Inferior parietal cortex (tissue), 1 donor: ENCODE data around the gene GRHL3.

Experiments
- DNase-seq: peaks from one replicate; pipeline ENCODE4 v3.0.0-alpha.2; 2016; ENCODE audit errors: extremely low spot score

Gene GRHL3

GRCh38 chr1:24293392-24294227 lies 25.5 kb upstream of the GRHL3 start:
- no peak for DNase-seq

- no peak for DNase-seq
Measured at GRCh38 chr1:24294228-24294672, 24.9 kb upstream of the GRHL3 start.

GRCh38 chr1:24294716-24295371 lies 24.3 kb upstream of the GRHL3 start:
- DNase-seq = no peak

- no peak for DNase-seq
Measured at GRCh38 chr1:24295535-24295934, 23.6 kb upstream of the GRHL3 start.

- no peak for DNase-seq
Measured at GRCh38 chr1:24297187-24297851, 21.8 kb upstream of the GRHL3 start.

- no peak for DNase-seq
Measured at GRCh38 chr1:24297852-24298232, 21.3 kb upstream of the GRHL3 start.

- no peak for DNase-seq
Measured at GRCh38 chr1:24298606-24299005, 20.6 kb upstream of the GRHL3 start.

- DNase-seq = no peak
Measured at GRCh38 chr1:24299901-24300300, 19.3 kb upstream of the GRHL3 start.

DNA sequence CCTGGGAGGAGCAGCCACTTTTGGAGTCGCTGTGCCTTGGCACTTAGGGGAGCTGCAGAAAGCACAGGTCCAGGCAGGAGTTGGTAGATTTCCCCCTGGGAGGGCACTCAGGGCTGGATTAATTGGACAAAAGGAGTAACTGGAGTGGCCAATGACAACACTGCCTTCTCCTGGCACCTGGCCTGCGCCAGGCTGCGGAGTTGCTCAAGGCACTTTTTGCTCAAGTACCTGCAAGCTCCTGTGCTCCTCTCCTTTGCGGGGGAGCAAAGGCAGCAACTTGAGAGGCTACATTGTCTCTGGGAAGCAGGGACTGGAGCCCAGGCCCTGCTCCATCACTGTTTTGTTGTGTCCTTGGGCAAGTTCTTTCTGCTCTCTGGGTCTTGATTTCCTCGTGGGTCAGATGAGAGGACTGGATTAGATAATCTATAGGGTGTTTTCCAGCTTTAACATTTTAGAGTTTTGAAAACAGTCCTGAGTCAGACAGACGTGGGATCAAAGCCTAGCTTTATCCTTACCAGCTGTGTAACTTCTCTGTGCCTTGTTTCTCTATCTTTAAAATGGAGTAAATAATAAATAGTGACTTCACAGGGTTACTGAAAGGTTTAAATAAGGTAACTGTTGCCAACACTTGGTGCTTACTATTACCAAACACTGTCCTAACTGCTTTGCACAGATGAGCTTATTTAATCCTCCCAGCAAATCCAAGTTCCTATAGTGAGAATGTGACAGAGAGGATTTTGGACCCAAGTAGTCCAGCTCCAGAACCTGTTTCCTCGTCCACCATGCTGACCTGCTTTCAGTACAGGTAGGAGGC lies 18.0 kb upstream of the GRHL3 start:
- no peak for DNase-seq

GRCh38 chr1:24301785-24302175 lies 17.4 kb upstream of the GRHL3 start:
- DNase-seq = no peak

DNA sequence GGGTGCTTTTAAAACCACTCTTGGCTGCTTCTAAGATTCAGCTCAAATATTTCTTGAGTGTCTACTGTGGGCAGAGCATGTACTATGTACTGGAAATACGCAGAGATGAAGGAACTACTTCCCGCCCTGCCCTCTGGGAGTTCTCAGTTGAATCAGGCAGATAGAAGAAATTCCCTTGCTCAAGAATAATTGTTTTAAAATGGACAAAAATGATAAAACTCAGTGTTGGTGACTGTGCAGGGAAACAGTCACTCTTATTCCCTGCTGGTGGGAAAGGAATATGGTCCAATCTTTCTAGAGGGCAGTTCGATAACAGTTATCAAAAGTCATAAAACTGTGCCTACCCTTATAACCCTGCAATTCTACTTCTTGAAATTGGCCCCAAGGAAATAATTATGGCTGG lies 16.9 kb upstream of the GRHL3 start:
- no peak for DNase-seq

- DNase-seq = no peak
Measured at GRCh38 chr1:24303600-24303999, 15.6 kb upstream of the GRHL3 start.

GRCh38 chr1:24304763-24305162 lies 14.4 kb upstream of the GRHL3 start:
- no peak for DNase-seq

DNA sequence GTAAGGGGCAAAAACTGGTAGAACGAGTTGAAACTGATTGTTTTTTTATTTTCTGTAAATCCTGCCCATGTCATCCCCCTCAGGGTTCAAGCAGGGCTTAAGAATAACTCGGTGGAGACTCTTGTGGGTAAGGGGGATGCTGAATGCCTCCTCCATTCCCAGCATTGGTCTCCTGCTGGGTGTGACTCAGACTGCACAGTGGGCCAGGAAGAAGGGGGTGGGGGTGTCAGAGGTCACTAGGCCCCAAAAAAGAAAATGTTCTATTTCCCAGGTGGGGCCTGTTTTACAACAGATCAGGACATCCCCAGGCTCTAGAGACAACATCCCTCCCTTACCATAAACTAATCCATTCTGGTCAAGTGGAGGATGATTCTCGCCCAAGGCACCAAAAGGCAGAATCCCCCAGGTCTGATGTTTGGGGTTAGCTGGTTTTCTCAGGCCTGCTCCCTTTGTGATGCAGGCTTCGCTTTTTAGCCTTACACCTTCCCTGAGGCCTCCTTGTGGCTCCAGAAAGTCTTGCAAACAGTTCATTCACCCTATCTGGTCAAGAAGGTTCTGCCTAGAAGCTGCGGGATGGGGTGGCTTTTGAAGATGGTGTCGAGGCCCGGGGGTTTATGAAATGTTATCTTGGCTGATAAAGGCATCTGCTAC lies 10.7 kb upstream of the GRHL3 start:
- no peak for DNase-seq

GRCh38 chr1:24309762-24310485 lies 9.2 kb upstream of the GRHL3 start:
- DNase-seq = no peak

GRCh38 chr1:24311234-24311633 lies 7.9 kb upstream of the GRHL3 start:
- DNase-seq = no peak

DNA sequence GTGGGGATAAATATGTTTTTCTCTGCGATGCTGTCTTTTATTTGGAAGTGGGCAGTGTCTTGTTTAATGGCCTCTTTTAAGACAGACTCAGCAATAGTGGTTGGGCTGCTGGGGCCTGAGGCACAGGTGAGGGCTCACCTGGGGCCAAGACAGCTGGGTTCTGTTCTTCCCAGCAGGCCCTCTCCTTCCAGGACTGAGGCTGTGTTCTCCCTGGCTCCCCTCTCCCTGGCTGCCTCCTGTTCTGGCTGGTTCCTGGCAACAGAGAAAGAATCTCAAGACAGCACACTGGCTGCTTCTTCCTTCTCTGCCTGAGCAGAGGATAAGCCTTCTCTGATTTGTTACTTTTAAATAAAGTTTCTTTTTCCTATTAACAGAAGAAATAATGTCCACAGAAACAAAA lies 7.4 kb upstream of the GRHL3 start:
- DNase-seq = no peak

DNA sequence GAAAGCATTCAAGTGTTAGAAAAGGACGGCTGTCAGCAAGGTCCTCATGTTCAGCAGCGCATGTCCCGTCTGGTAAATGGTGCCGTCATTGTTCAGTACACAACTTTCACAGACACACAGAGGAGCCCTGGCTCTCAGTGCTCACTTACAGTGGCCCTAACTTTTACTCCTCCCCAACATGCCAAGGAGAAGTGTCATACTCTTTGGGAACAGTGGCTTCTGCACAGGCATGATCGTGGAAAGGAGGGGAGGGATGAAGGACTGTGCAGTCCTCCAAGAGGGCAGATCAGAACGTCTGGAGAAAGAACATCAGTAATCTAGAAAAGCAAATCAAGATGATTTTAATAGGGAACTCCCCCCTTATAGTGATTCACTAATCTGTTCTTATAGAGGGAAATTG lies 3.8 kb upstream of the GRHL3 start:
- DNase-seq = no peak

DNA sequence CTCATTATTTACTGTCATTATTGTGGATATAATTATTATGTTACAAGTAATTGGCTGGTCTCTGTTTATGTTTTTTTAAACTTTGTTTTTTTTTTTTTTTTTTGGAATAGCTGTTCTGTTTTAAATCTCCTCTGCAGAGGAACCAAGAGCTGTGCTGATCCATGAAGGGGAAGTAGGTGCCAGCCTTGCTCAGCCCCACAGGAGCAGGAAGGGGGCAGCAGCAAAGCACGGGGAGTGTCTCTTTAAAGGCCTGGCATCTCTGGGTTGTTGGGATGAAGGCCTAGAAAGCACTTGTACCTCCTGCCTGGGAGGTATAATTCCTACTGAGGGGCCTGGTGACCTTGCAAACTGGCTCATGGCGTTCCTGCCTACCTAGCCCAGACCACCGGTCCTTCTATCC lies 2.5 kb upstream of the GRHL3 start:
- no peak for DNase-seq

DNA sequence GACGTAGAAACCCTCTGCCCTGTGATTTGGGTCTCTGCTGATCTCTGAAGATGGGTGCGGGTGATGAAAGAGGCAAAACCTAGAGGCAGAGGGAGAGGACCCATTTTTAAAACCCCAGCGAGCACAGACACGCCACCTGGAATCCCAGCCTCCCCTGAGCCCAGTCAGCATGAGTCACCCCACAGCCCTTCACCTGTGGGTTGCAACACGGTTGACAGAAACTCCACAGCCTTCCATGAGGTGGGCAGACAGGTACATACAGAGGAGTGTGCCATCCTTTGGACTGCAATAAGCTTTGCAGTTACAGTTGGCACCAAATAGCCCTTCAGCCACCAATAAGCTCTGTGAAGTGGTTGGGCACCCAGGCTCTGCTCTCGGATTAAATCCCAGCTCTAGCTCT lies 2.1 kb upstream of the GRHL3 start:
- DNase-seq = no peak
